ENCODE results near the gene NPHP3.

GRCh38 chr3:132713977-132714727, 8.1 kb downstream of the NPHP3 start:
- TF ChIP-seq, protein P1, sequence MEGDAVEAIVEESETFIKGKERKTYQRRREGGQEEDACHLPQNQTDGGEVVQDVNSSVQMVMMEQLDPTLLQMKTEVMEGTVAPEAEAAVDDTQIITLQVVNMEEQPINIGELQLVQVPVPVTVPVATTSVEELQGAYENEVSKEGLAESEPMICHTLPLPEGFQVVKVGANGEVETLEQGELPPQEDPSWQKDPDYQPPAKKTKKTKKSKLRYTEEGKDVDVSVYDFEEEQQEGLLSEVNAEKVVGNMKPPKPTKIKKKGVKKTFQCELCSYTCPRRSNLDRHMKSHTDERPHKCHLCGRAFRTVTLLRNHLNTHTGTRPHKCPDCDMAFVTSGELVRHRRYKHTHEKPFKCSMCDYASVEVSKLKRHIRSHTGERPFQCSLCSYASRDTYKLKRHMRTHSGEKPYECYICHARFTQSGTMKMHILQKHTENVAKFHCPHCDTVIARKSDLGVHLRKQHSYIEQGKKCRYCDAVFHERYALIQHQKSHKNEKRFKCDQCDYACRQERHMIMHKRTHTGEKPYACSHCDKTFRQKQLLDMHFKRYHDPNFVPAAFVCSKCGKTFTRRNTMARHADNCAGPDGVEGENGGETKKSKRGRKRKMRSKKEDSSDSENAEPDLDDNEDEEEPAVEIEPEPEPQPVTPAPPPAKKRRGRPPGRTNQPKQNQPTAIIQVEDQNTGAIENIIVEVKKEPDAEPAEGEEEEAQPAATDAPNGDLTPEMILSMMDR (tag by site-specific recombination; IDR thresholded peaks at IDR 0.05): no peak
- TF ChIP-seq, protein P2, sequence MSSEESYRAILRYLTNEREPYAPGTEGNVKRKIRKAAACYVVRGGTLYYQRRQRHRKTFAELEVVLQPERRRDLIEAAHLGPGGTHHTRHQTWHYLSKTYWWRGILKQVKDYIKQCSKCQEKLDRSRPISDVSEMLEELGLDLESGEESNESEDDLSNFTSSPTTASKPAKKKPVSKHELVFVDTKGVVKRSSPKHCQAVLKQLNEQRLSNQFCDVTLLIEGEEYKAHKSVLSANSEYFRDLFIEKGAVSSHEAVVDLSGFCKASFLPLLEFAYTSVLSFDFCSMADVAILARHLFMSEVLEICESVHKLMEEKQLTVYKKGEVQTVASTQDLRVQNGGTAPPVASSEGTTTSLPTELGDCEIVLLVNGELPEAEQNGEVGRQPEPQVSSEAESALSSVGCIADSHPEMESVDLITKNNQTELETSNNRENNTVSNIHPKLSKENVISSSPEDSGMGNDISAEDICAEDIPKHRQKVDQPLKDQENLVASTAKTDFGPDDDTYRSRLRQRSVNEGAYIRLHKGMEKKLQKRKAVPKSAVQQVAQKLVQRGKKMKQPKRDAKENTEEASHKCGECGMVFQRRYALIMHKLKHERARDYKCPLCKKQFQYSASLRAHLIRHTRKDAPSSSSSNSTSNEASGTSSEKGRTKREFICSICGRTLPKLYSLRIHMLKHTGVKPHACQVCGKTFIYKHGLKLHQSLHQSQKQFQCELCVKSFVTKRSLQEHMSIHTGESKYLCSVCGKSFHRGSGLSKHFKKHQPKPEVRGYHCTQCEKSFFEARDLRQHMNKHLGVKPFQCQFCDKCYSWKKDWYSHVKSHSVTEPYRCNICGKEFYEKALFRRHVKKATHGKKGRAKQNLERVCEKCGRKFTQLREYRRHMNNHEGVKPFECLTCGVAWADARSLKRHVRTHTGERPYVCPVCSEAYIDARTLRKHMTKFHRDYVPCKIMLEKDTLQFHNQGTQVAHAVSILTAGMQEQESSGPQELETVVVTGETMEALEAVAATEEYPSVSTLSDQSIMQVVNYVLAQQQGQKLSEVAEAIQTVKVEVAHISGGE (tag by site-specific recombination; conservative IDR thresholded peaks at IDR 0.05; ENCODE audit: low read depth): no peak
- TF ChIP-seq ZFP3 (tag by site-specific recombination; IDR thresholded peaks at IDR 0.05; ENCODE audit: low read depth): no peak
- no peak for TF ChIP-seq ZNF623 (tag by site-specific recombination; IDR thresholded peaks at IDR 0.05)
